ENCODE measurements around the gene LRIG1.

LRIG1 gene

DNA sequence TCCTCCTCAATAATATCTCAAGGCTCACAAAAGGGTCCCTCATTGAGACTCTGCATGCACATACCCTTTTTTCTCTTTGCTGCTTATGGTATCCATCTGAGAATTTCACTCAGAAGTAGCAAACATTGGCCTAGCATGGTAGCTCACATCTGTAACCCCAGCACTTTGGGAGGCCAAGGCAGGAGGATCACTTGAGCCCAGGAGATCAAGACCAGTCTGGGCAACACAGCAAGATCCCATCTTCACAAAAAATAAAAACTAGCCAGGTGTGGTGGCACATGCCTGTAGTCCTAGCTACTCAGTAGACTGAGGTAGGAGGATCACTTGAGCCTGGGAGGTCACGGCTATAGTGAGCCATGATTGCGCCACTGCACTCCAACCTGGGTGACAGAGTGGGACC lies 11.7 kb downstream of the LRIG1 start:
- no peak for DNase-seq (ENCODE audit: low read depth)
- TF ChIP-seq, protein P1, sequence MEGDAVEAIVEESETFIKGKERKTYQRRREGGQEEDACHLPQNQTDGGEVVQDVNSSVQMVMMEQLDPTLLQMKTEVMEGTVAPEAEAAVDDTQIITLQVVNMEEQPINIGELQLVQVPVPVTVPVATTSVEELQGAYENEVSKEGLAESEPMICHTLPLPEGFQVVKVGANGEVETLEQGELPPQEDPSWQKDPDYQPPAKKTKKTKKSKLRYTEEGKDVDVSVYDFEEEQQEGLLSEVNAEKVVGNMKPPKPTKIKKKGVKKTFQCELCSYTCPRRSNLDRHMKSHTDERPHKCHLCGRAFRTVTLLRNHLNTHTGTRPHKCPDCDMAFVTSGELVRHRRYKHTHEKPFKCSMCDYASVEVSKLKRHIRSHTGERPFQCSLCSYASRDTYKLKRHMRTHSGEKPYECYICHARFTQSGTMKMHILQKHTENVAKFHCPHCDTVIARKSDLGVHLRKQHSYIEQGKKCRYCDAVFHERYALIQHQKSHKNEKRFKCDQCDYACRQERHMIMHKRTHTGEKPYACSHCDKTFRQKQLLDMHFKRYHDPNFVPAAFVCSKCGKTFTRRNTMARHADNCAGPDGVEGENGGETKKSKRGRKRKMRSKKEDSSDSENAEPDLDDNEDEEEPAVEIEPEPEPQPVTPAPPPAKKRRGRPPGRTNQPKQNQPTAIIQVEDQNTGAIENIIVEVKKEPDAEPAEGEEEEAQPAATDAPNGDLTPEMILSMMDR (conservative IDR thresholded peaks at IDR 0.05; ENCODE audit: low read depth, low read length), result no peak
- H3K4me3 ChIP-seq (ENCODE audit: low read depth, low read length), result no peak overlapping the region

GRCh38 chr3:66488492-66488891 lies 12.3 kb downstream of the LRIG1 start:
- no peak for DNase-seq (ENCODE audit: low read depth)
- TF ChIP-seq, protein P1 (conservative IDR thresholded peaks at IDR 0.05; ENCODE audit: low read depth, low read length), result no peak
- no peak overlapping the region for H3K4me3 ChIP-seq (ENCODE audit: low read depth, low read length)

- DNase-seq (ENCODE audit: low read depth), result peak; percentile 55
- no peak overlapping the region for H3K4me3 ChIP-seq (ENCODE audit: low read depth, low read length)
- TF ChIP-seq, protein P1 (conservative IDR thresholded peaks at IDR 0.05; ENCODE audit: low read depth, low read length), result no peak
Observed at GRCh38 chr3:66487465-66487864, 13.4 kb downstream of the LRIG1 start.

- peak; percentile 68 for DNase-seq (ENCODE audit: low read depth)
- TF ChIP-seq, protein P1 (conservative IDR thresholded peaks at IDR 0.05; ENCODE audit: low read depth, low read length), result no peak
Observed at GRCh38 chr3:66486646-66487045, 14.2 kb downstream of the LRIG1 start.

DNA sequence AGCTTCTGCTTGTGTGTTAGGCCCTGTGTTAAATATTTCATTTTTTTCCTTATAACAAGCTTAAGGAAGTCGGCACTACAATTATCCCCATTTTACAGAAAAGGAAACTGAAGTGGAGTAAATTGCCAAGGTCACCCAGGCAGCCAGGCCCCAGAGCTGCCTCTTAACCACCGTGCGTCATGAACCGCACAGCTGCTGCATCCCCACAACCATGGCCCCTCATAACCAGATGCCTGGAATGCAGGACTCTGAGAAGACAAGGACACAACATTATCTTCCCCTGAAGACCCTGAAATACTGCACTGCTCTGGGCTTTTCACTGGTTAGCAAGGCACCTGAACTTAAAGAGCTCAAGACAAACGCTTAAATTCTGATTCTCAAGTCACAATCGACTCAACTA lies 14.6 kb downstream of the LRIG1 start:
- TF ChIP-seq, protein P1 (conservative IDR thresholded peaks at IDR 0.05; ENCODE audit: low read depth, low read length), result no peak
- H3K4me3 ChIP-seq (ENCODE audit: low read depth, low read length), result no peak overlapping the region
- no peak for DNase-seq (ENCODE audit: low read depth)

More at GRCh38 chr3:66486646-66487045, 14.2 kb downstream of the LRIG1 start:
- H3K4me3 ChIP-seq (ENCODE audit: low read depth, low read length), result no peak overlapping the region

DNA sequence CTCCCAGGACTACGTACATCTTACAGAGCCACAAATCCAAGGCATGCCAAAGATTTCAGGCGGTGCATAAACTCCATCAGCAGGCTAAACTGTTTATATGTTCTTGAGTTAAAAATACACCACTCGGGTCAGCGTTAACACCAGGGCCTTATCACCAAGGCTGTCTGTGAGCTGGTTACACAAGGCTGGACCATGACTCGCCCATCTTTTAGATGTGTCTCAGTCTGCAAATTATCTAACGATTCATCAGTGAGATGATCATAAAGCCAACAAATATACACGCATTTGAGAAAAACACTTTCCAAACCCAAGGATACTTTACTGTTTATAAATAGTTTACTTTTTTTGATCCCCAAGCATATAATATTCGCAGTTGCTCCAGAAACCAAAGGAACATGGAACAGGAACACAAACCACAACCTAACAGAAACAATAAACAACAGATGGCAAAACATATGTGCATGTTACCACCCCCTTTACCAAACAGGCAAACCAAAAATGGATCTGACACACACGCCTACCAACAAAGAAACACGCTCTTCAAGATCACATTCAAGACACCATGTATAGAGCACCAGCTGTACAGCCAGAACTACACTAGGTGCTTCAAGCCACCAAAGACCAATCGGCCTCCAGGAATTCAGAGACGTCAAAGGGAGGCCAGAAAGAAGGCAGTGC lies 15.4 kb downstream of the LRIG1 start:
- TF ChIP-seq, protein P1 (conservative IDR thresholded peaks at IDR 0.05; ENCODE audit: low read depth, low read length), result no peak
- H3K4me3 ChIP-seq (ENCODE audit: low read depth, low read length), result no peak overlapping the region
- peak; percentile 90 for DNase-seq (ENCODE audit: low read depth)
